Dermis lymphatic vessel endothelial cell (primary cell): Measurements from ENCODE around the gene MOB4. TPM values are rescaled to one million over a fixed set of nuclear protein-coding genes. Genes with fewer than 3 reads are reported as not detected.

ENCODE experiments used
- total RNA-seq: library from RNA; depleted of rRNA; stranded (reverse); fragments of >200 nt; gene quantifications from 2 replicates; pipeline ENCODE4 v1.2.1, GENCODE V29; 2014

MOB4 gene
- total RNA-seq: 27.0 and 33.8 TPM in 2 replicates

DNA sequence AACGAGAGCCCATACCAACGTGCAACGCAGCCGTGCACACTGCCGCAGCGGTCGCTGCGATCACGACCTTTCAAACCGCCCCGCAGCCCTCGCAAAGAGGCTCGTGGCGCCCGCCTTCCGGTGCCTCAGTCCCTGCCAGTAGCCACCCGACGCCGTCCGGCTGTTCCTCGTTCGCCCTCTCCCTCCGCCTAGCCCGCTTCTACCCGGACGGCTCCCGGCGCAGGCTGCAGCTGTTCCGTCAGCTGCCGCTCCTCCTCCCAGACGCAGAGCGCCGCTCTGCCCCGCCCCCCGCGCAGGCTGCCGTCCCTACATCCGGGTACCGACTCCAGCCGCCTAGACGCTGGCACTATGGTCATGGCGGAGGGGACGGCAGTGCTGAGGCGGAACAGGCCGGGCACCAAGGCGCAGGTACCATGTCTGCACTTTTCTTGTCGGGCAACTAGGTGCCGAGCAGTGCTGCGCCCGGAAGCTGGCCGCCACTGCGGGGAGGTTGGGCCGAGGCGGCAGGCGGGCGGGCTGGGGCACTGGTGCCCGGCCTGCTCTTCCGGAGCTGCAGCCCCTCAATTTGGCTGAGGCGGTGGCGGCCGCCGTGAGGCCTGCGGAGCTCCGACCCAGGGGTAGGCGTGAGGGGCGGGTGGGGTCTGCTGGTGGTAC, at the start of gene MOB4:
TSS of gene MOB4 (plus strand) at position 328 of the 654 bp plus-strand sequence. CDS start at position 349, 21 bp downstream.

DNA sequence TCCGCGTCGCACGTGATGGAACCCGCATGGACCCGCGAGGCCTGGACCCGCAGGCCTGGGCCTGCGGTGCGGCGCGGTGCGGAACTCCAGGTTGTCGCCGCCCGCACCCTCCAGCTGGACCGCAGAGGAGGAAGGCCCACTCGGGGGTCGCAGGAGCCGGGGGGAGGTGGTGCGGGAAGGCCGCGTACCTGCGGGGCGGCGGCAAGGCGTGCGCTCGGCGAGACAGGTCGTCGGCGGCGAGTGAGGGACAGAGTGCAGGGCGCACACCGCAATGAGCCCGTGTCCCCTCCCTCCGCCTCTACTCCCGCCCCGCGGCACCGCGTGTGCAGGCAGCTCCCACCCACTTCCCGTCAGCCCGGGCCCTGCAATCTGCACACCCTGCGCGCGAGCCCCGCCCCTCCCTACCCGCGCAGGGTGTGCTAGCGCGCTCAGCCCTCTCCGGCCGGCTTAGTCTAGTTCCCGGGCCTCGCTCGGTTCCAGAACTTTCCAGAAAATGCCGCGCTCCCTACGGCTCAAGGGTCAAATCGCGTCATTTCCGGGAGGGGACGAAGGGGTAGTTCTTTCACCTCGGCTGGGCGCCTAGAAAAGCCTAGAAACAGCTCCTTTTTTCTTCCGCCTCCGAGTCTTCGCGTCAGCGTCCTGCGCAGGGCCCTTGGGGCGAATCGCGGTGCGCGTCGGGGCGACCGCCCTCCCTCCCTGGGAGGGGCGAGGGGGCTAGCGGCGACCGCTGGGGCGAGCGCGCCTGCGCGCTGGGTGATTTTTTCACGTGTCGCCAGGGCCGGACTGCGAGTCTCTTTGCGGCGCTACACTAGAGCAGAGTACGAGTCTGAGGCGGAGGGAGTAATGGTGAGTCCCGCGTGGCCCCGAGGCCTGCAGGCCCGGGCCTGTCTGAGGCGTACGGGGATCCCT, 16.0 kb upstream of the MOB4 start, which contains the start of the genes HSPD1 and HSPE1:
TSS of gene HSPD1 (minus strand) at position 247 of the 909 bp plus-strand sequence. CDS start 992 bp downstream, outside the sequence.
TSS of gene HSPE1 (plus strand) at position 786 of the 909 bp plus-strand sequence. CDS start at position 844, 58 bp downstream.

Other genes with a start within 250 kb of the MOB4 start
- gene ANKRD44, start 205.3 kb upstream of the MOB4 start, total RNA-seq: 6.9 and 9.5 TPM in 2 replicates
- 220 TPM in 2 replicates for gene SF3B1, start 81.0 kb upstream of the MOB4 start, total RNA-seq
- 25.2 and 39.7 TPM in 2 replicates for gene COQ10B, start 62.5 kb upstream of the MOB4 start, total RNA-seq
- 82.0 and 125 TPM in 2 replicates for gene HSPD1, start 16.2 kb upstream of the MOB4 start, total RNA-seq
- gene HSPE1, start 15.7 kb upstream of the MOB4 start, total RNA-seq: 30.6 and 51.2 TPM in 2 replicates
- gene RFTN2, start 159.5 kb downstream of the MOB4 start, total RNA-seq: 7.3 and 14.0 TPM in 2 replicates
- gene MARS2, start 189.3 kb downstream of the MOB4 start, total RNA-seq: 4.1 and 6.3 TPM in 2 replicates